GM12878 (cell line): Measurements from ENCODE around the gene FTO.

Experiments
- CTCF ChIP-seq, 3 experiments: IDR thresholded peaks in 2 of 3; conservative IDR thresholded peaks in 1 of 3; 2 replicates each; pipeline ENCODE4 v1.5.1; 2011; ENCODE audit warnings: low read depth in 3 of 3, low read length in 3 of 3, mild to moderate bottlenecking in 3 of 3, control low read depth in 2 of 3, moderate library complexity in 2 of 3, inconsistent platforms in 1 of 3, mixed read lengths in 1 of 3; ENCODE audit not compliant: control insufficient read depth in 2 of 3, insufficient read depth in 1 of 3; ENCODE audit errors: extremely low read depth in 1 of 3
- IKZF1 ChIP-seq: fragments of 450-650 bp; conservative IDR thresholded peaks from 2 replicates; pipeline ENCODE4 v1.6.1; 2017; ENCODE audit warnings: antibody characterized with exemption, mild to moderate bottlenecking
- USF2 ChIP-seq: IDR thresholded peaks from 2 replicates; pipeline ENCODE4 v1.6.1; 2011; ENCODE audit warnings: low read depth, low read length, improper control_type of control experiment, borderline replicate concordance

GRCh38 chr16:54049591-54050458 lies 345.9 kb downstream of the FTO start:
- TF ChIP-seq USF2 (no peak), CTCF (IDR thresholded peaks at IDR 0.05 in 2 of 3, conservative IDR thresholded peaks at IDR 0.05 in 1 of 3; ENCODE audit: control insufficient read depth in 2 of 3, extremely low read depth in 1 of 3, insufficient read depth in 1 of 3, low read depth in 3 of 3, low read length in 3 of 3) (no peak), IKZF1 (no peak)
